ENCODE results near the gene CELF4. TPM values are rescaled to one million over a fixed set of nuclear protein-coding genes. Genes with fewer than 3 reads are reported as not detected.

The CELF4 gene
- total RNA-seq, 1 donor from 2014 or later = 0.44 TPM

GRCh38 chr18:37341473-37342086 is 224.0 kb downstream of the CELF4 start:
- no peak for DNase-seq (ENCODE audit: low spot score)

GRCh38 chr18:37341016-37341415 is 224.6 kb downstream of the CELF4 start:
- Mint-ChIP-seq H3K4me3 (ENCODE audit: unreplicated experiment) (no peak overlapping the region), H3K9me3 (ENCODE audit: unreplicated experiment) (no peaks in the 10 kb centered on the region), H3K27me3 (ENCODE audit: unreplicated experiment) (peaks cover 13% of the 10 kb centered on the region), H3K36me3 (ENCODE audit: low read depth, unreplicated experiment) (no peaks in the 10 kb centered on the region), H3K4me1 (ENCODE audit: unreplicated experiment) (peaks cover 4% of the 10 kb centered on the region), H3K27ac (ENCODE audit: unreplicated experiment) (no peak overlapping the region)
- no peak for TF ChIP-seq CTCF (IDR thresholded peaks at IDR 0.05; ENCODE audit: unreplicated experiment)
- no peak for DNase-seq (ENCODE audit: low spot score)

More at GRCh38 chr18:37341473-37342086, 224.0 kb downstream of the CELF4 start:
- no peaks in the 10 kb centered on the region for H3K9me3 Mint-ChIP-seq (ENCODE audit: unreplicated experiment)
- peaks cover 13% of the 10 kb centered on the region for H3K27me3 Mint-ChIP-seq (ENCODE audit: unreplicated experiment)
- no peak overlapping the region for H3K4me3 Mint-ChIP-seq (ENCODE audit: unreplicated experiment)
- no peak overlapping the region for H3K27ac Mint-ChIP-seq (ENCODE audit: unreplicated experiment)
- no peak for TF ChIP-seq CTCF (IDR thresholded peaks at IDR 0.05; ENCODE audit: unreplicated experiment)
- H3K36me3 Mint-ChIP-seq (ENCODE audit: low read depth, unreplicated experiment) = no peaks in the 10 kb centered on the region
- peaks cover 4% of the 10 kb centered on the region for H3K4me1 Mint-ChIP-seq (ENCODE audit: unreplicated experiment)

GRCh38 chr18:37339701-37340215 is 225.8 kb downstream of the CELF4 start:
- no peak for TF ChIP-seq CTCF (IDR thresholded peaks at IDR 0.05; ENCODE audit: unreplicated experiment)
- peaks cover 15% of the 10 kb centered on the region for H3K27me3 Mint-ChIP-seq (ENCODE audit: unreplicated experiment)
- H3K4me1 Mint-ChIP-seq (ENCODE audit: unreplicated experiment) = peaks cover 4% of the 10 kb centered on the region
- DNase-seq (ENCODE audit: low spot score) = no peak
- no peaks in the 10 kb centered on the region for H3K36me3 Mint-ChIP-seq (ENCODE audit: low read depth, unreplicated experiment)
- no peak overlapping the region for H3K4me3 Mint-ChIP-seq (ENCODE audit: unreplicated experiment)
- H3K27ac Mint-ChIP-seq (ENCODE audit: unreplicated experiment) = no peak overlapping the region
- no peaks in the 10 kb centered on the region for H3K9me3 Mint-ChIP-seq (ENCODE audit: unreplicated experiment)

- no peak overlapping the region for H3K27ac Mint-ChIP-seq (ENCODE audit: unreplicated experiment)
- H3K4me3 Mint-ChIP-seq (ENCODE audit: unreplicated experiment) = no peak overlapping the region
- H3K4me1 Mint-ChIP-seq (ENCODE audit: unreplicated experiment) = peaks cover 4% of the 10 kb centered on the region
- TF ChIP-seq CTCF (IDR thresholded peaks at IDR 0.05; ENCODE audit: unreplicated experiment) = no peak
- DNase-seq (ENCODE audit: low spot score) = no peak
- no peaks in the 10 kb centered on the region for H3K36me3 Mint-ChIP-seq (ENCODE audit: low read depth, unreplicated experiment)
- no peaks in the 10 kb centered on the region for H3K9me3 Mint-ChIP-seq (ENCODE audit: unreplicated experiment)
- H3K27me3 Mint-ChIP-seq (ENCODE audit: unreplicated experiment) = peaks cover 16% of the 10 kb centered on the region
Measured at GRCh38 chr18:37336568-37337285, 228.9 kb downstream of the CELF4 start.

- TF ChIP-seq CTCF (IDR thresholded peaks at IDR 0.05; ENCODE audit: unreplicated experiment) = peak; percentile 26
- Mint-ChIP-seq H3K27ac (ENCODE audit: unreplicated experiment) (no peak overlapping the region), H3K4me1 (ENCODE audit: unreplicated experiment) (no peaks in the 10 kb centered on the region), H3K36me3 (ENCODE audit: low read depth, unreplicated experiment) (no peaks in the 10 kb centered on the region), H3K9me3 (ENCODE audit: unreplicated experiment) (no peaks in the 10 kb centered on the region), H3K27me3 (ENCODE audit: unreplicated experiment) (peaks cover 18% of the 10 kb centered on the region), H3K4me3 (ENCODE audit: unreplicated experiment) (no peak overlapping the region)
- peak; percentile 30 for DNase-seq (ENCODE audit: low spot score)
Measured at GRCh38 chr18:37335409-37335736, 230.2 kb downstream of the CELF4 start.

Data from endothelial cell (in vitro differentiated cells).